Measurements from ENCODE around the gene MRM2. TPM values are rescaled to one million over a fixed set of nuclear protein-coding genes. Genes with fewer than 3 reads are reported as not detected.

The MRM2 gene
- total and polyA plus RNA-seq, 4 donors = 9.7 to 14.9 (median 11.8) TPM

Other genes starting within 250 kb of the MRM2 start
- 10 to 100 TPM; 12.8 to 20.7 TPM for gene MAD1L1, start 9.3 kb downstream of the MRM2 start, total RNA-seq
- 10 to 100 TPM; 12.9 to 20.1 TPM for gene MAD1L1, start 9.3 kb downstream of the MRM2 start, polyA plus RNA-seq
- 10 to 100 TPM in 1 of 2 donors, 1 to 10 TPM in 1; 1.0 to 22.3 TPM for gene NUDT1, start within 50 bp of the MRM2 start, total RNA-seq
- gene NUDT1, start within 50 bp of the MRM2 start, polyA plus RNA-seq = 1 to 10 TPM; 2.3 to 3.9 TPM
- gene SNX8, start 72.2 kb upstream of the MRM2 start, total RNA-seq = 10 to 100 TPM; 10.7 to 20.8 TPM
- gene SNX8, start 72.2 kb upstream of the MRM2 start, polyA plus RNA-seq = 10 to 100 TPM in 1 of 2 donors, 1 to 10 TPM in 1; 8.7 to 19.0 TPM
- gene EIF3B, start 112.6 kb upstream of the MRM2 start, total RNA-seq = 10 to 100 TPM; 63.3 to 98.8 TPM
- 10 to 100 TPM; 27.4 to 58.3 TPM for gene EIF3B, start 112.6 kb upstream of the MRM2 start, polyA plus RNA-seq
- gene CHST12, start 161.4 kb upstream of the MRM2 start, total RNA-seq = 1 to 10 TPM; 3.2 to 5.9 TPM
- gene CHST12, start 161.4 kb upstream of the MRM2 start, polyA plus RNA-seq = 10 to 100 TPM in 1 of 2 donors, 1 to 10 TPM in 1; 4.5 to 11.9 TPM
- gene GRIFIN, start 234.2 kb upstream of the MRM2 start, total RNA-seq = not detected
- not detected for gene GRIFIN, start 234.2 kb upstream of the MRM2 start, polyA plus RNA-seq